HG03108 (cell line): ENCODE measurements around the gene GNAS-AS1.

Source experiments
- ATAC-seq: cut with Tn5 transposase; IDR thresholded peaks from one replicate; pipeline ENCODE4 v1.9.1; 2021; ENCODE audit warnings: moderate library complexity; ENCODE audit not compliant: unreplicated experiment

GNAS-AS1 gene

DNA sequence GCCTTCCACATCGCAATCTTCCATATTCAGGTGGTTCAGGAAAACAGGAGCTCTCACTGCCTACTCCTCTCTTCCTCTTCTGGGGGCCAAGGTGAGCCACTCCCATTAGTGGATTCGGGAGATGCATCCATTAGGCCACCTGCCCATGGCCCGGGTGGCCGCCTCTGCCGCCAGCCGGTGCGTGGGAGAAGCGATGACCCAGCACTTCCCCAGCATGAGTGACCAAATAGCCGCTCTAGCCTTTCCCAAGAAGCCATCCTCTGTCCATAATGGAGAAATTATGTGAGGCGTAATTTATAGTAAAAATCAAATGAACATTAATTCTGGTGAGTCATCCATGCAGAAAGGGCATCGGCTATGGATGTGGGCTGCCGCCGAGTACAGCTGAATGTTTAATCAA lies 39.4 kb downstream of the GNAS-AS1 start:
- no peak for ATAC-seq

- ATAC-seq, result no peak
Measured at GRCh38 chr20:58810879-58811250, 39.8 kb downstream of the GNAS-AS1 start.

- no peak for ATAC-seq
Measured at GRCh38 chr20:58810116-58810878, 40.4 kb downstream of the GNAS-AS1 start.

DNA sequence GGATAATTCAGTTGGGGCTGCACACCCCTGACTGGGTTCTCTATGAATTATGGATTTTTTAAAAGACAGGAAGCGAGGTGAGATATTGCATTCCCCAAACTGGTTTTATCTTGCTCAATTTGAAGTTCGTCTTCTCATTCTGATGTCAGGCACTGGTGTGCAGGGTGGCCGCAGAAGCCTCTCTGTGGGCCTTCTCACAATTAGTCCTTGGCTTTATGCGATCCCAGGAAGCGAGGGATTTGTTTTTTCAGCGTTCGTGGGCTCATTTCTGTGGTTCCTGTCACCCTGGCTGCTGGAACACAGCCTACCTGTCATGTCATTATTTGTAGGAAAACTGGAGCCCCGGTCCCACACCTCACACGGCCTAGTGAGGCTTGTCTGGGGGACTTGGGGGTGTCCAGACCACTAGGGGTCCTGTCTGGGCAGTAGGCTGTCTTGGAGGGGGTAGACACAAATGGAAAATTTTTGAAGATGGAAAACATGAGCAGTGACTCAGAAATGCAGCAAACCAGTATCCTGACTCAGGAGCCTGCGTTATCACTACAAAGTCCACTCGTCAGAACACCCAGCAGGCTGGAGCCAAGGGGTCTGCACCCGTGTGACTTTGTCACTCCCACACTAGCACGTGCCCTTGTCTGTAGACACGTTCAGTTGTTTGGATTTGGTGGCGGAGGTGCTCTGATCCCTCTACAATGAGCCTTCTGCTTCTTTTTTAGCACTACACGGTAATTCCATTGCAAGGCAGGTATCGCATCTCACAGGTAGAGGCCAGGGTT lies 42.2 kb downstream of the GNAS-AS1 start:
- no peak for ATAC-seq

- ATAC-seq, result no peak
Measured at GRCh38 chr20:58807801-58808200, 42.9 kb downstream of the GNAS-AS1 start.

DNA sequence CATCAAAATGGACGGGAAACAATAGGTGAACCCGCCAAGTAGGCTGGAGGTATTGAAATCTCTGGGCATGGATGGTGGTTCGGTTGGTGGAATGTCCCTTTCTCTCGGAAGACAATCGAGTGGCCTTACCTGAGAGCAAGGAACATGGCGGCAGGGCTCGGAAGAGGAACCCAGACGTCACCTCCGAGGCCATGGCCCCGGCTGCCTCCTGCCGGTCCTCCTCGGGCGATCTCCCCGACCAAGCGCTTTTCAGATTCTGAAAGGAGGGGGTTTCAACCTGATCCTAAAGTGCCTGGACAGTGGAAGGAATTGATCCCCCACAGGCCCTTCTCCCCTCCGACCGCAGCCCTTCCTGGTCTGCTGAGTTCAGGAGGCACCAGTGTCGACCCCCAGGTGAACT lies 47.2 kb downstream of the GNAS-AS1 start:
- ATAC-seq, result no peak

DNA sequence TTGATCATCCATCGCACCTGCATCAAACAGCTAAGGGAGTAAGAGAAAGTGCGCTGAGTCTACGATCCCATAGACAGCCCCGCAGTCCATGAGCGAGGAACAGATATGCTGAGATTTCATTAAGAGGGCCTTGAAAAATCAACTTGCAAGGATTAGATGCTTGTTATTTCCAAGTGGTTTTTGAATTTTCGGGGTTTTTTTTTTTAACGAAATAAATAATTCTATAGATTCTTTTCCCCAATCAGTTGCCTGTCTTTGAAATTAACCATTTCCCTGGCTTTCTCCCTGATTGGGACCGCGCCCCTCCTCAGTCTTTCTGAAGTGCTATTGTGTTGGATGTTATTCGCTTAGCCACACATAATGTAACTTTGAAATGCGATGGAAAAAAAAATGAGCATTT lies 48.6 kb downstream of the GNAS-AS1 start:
- no peak for ATAC-seq

GRCh38 chr20:58800134-58800871 lies 50.4 kb downstream of the GNAS-AS1 start:
- no peak for ATAC-seq

DNA sequence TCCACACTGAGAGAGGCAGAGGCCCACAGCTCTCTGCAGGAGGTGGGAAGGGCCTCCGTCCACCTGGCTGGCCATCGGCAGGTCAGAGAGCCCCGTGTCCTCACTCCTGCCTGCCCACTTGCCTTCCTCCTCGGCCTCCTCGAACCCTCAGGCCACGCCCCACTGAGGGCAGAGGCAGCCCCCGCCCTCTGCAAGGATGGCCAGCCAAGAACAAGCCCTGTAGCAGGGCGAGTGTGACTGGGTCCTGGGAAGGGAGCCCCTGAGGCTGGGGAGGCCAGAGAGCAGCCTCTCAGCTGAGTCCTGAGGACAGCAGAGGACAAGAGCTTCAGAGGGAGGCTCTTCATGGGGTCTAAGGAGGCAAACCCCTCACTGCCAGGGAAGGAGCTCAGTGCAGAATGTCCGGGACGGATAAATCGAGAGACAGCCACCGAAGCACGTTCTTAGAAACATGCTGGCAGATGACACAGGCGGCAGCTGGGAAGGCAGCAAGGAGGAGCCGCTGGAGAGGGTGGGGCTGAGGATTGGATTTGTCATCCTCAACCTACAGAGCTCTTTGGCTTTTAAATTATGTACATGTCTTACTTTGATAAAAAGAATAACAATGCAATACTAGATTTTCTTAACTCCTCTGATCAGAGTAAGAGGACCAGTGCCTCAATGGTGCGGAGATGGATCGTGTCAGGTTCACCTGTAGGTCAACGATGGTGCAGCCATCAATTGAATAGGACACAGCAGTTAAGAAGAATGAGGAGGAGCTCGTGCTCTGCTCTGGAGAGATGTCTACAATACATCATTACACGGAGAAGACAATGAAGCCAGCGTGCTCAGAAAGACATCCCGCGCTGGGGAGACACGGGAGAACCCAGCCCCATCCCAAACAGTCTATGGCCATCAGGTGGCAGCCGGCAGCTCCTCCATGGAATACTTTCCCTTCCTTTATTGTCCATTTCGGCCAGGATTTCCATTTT lies 53.0 kb downstream of the GNAS-AS1 start:
- no peak for ATAC-seq

DNA sequence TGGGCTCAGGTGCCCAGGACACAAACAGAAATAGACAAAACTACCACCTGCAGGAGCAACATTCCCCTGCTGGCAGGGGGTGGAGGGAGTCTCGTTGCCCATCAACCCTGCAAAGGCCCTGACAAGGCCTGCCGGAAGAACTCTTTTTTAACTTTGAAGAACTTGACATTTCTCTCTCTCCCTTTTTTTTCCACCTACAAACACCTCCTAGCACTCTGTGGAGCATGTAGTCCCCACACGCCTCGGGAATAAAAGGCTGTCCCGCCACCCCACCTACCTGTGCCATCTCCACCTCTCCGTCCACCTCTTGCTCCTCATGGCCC lies 54.8 kb downstream of the GNAS-AS1 start:
- ATAC-seq, result no peak

- ATAC-seq, result no peak
Measured at GRCh38 chr20:58795181-58795922, 55.4 kb downstream of the GNAS-AS1 start.

DNA sequence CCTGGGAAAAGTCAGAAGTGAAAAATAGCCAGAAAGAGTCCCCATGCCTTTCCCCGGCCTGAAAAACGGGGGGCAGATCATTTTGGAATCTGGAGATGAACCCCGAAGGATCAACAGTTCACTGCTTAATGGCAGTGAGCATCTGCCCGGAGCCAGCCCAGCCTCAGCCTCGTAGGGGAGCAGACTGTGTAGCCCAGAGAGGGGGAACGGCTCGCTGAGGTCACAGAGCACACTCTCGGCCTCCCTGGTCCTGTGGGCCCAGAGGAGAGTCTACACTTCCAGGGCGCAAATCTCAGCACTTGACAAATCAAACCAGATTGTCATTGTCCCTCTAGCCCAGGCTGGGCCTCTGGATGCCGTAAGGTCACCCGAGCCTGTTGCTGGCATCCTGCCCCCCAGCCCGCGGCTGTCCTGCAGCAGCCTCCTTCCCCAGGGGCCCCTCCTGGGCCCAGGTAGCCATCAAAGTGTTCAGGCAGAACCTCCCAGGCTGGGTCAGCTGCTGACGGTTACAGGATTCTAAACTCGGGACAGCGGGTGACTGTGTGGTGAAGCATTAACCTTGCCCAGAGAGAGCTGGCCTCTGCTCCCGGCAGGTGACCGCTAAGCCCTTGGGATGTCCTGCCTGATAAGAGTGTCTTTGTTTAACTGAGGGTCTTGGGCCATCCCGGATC lies 56.1 kb downstream of the GNAS-AS1 start:
- no peak for ATAC-seq

DNA sequence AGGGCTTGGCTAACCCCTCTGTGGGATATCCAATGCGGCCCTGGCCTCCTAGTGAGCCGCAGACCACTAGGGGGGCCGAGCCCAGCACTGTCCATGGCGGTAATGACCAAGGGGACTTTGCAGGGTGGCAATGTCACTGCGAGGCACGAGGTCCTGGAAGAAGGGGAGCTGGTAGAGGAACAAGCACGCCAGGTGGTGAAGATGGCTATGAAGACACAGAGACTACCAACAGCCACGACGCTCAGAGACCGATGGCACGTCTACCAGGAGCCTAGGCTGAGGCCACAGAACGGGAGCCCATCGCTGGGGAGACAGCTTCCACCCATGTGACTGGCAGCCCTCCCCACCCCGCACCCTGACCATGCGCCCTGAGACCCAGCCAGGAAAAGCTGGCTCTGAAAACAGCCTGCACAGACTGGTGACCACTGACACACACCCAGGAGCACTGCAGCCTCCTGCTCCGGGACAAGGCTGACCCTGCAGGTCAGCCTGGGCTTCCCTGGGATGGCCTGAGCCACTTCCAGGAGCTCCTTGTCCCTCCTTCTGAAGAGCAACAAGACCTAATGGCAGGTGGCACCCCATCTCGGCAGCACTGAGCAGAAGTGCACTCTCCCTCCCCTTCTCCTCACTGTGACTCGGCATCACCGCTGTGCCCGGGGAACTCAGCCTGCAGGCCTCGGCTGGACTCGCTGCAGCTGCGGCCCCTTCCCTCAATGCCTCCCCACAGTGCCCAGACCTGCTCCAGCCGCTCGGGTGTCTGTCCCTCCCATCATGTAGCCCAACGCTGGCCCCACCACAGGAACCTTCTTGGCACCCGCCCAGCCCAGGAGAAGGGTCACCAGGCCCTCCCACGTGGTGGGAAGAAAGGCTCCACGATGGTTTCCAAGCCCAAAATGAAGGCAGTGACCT lies 56.9 kb downstream of the GNAS-AS1 start:
- no peak for ATAC-seq

GRCh38 chr20:58792426-58792825 lies 58.3 kb downstream of the GNAS-AS1 start:
- ATAC-seq, result no peak

- ATAC-seq, result no peak
Measured at GRCh38 chr20:58791286-58791685, 59.4 kb downstream of the GNAS-AS1 start.

DNA sequence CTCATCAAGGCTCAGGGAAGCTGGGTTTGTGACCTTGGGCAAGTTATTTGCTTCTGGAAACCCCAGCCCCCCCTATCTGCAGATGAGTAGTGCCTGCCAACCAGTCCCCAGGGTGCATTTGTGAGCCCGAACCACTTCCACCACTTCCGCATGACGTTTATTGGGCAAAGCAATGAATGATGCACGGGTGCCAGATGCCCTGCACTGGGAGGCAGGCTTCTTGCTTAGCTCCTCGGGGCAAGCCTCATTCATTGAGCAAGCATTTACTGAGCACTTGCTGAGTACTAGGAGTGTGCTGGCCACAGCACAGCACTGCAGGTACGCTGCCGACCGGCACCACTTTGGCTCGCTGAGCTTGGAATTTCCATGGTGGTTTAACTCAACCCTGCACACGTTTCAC lies 60.2 kb downstream of the GNAS-AS1 start:
- no peak for ATAC-seq

DNA sequence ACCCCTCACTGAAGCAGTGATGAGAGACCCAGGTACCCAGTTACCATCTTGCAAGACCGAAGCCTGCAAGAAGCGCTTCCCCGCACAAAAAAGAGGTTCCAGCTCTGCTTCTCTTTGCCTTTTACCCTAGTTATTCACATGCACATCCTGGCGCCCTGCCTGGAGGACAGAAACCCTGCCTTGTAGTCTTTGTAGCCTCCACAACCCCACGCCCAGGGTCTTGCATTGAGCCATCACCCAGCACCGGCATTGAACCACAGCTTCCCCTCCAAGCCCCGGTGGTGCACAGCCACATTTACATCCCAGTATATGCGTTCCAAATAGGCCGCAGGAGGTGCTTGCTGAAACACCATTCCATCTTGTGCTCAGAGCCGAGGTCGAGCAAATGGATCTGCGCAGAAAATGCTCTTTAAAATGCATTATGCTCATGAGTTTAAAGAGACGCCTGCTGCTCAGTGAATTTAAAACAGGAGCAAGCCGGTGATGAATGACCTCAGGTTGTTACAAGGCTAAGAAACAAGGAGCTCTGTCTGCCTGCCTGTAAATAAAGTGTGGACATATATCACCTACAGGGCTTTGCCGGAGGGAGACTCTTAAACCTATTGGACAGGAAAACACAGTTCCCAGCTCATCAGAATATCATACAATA lies 61.7 kb downstream of the GNAS-AS1 start:
- ATAC-seq, result no peak
